Measurements from ENCODE around the gene CTDSP1.

Gene CTDSP1

DNA sequence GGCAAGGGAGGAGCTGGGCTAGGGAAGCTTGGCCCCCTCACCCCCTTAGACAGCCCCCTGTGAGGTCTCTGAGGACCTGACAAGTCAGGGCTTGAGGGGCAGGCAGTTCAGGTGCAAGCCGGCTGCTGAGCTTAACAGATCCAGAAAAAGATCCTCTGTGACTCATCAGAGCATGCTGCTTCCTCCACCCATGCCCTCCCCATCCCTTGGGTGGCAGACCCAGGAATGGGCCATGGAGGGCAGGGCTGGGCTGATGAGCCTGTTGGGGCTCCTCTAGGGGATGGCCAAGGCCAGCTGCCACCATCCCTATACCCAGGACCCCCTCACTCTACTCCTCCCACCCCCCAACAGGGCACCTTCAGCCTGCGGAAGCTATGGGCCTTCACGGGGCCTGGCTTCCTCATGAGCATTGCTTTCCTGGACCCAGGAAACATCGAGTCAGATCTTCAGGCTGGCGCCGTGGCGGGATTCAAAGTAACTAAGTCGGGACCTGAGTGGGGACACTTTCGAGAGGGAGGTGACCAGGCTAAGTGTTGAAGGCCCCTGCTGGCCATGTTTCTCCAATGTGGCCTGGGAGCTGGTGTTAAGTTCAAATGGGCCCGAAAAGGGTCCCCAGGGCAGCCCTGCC lies 15.7 kb upstream of the CTDSP1 start:
- DNase-seq, result no peak

DNA sequence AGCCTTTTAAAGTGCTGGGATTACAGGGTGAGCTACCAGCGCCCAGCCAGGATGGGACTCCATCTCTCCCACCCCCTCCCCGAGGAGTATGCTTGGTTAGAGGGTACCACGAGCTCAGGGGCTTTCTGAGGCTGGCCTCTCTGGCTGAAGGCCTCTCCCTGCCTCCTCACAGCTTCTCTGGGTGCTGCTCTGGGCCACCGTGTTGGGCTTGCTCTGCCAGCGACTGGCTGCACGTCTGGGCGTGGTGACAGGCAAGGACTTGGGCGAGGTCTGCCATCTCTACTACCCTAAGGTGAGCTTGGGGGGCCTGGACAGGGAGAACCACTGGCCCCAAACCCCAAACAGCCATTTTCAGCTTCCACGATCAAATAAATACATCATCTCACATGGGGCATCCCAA lies 14.7 kb upstream of the CTDSP1 start:
- no peak for DNase-seq

DNA sequence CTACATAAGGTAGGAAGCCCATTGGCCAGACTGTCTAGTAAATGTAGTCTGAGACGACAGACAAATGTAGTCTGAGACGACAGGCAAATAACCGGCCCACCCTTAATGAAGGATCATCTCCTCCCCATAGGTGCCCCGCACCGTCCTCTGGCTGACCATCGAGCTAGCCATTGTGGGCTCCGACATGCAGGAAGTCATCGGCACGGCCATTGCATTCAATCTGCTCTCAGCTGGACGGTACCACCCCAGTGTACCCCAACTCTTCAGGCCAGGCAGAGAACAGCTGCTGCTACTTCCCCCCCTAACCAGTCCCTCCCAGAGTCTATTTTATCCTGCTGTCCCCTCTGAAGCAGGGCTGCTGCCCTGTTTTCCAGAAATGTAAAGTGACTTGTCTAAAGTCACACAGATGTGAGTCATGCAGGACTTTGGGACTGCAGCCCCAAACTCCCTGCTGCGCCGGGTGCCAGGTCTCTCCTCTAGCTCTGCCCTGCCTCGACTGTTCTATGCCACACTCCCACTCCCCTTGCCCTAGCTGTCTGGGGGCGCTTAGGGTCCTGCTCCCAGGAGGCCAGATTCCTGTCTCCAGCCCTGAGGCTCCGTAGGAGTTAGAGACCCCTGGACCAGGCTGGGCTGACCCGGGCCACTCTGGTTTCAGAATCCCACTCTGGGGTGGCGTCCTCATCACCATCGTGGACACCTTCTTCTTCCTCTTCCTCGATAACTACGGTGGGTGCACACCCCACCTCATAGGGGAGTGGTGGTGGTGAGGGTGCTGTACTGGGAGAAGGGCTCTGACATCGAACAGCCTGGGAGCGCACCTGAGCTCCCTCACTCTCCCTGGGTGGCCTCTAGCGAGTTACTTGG lies 12.9 kb upstream of the CTDSP1 start:
- DNase-seq, result no peak

DNA sequence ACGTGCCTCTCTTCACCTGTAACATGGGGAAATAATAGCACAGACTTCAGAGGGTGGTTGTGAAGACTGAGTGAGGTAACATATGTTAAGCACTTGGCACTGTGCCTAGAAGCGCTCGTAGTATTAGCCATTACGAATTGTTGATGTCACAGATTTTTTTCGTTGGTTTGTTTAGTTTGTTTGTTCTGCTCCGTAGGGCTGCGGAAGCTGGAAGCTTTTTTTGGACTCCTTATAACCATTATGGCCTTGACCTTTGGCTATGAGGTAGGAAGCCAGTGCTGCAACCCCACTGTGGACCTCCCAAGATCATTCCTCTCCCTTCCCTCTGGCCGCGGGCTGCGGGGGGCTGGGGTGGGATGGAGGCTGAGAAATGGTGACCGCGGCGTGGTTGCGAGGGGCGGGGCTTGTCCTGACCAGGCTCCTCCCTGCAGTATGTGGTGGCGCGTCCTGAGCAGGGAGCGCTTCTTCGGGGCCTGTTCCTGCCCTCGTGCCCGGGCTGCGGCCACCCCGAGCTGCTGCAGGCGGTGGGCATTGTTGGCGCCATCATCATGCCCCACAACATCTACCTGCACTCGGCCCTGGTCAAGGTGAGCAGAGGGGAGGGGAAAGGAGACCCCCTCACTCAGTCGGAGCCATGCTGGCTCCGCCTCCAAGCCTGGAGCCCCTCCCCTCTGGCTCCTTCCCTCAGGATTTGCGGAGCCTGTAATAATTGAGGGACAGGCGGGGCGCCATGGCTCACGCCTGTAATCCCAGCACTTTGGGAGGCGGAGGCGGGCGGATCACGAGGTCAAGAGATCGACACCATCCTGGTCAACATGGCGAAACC lies 12.1 kb upstream of the CTDSP1 start:
- DNase-seq, result peak; percentile 58 to 65

DNA sequence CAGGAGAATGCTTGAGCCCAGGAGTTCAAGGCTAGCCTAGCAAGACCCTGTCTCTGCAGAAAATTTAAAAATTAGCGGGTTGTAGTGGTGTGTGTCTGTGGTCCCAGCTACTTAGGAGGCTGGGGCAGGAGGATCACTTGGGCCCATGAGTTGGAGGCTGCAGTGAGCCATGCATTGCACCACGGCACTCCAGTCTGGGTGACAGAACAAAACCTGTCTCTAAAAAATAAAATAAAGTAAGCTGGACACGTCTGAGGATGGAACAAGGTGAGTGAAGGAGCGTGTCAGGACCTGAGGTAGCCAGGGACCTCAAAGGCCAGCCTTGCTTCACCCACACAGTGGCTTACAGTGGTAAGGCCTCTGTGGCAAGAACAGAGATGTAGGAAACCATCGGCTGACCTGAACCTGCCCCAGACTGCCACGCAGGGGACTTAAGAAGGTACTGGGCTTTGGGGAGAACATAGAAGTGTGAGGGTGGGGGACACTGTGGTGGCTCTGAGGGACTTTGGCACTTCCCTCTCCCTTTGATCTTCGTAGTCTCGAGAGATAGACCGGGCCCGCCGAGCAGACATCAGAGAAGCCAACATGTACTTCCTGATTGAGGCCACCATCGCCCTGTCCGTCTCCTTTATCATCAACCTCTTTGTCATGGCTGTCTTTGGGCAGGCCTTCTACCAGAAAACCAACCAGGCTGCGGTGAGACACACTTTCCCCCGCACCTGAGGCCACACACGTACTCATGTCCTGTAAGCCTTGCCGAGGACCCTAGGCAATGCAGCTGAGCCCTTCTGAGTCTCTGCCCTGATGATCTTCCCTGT lies 10.1 kb upstream of the CTDSP1 start:
- DNase-seq, result no peak

DNA sequence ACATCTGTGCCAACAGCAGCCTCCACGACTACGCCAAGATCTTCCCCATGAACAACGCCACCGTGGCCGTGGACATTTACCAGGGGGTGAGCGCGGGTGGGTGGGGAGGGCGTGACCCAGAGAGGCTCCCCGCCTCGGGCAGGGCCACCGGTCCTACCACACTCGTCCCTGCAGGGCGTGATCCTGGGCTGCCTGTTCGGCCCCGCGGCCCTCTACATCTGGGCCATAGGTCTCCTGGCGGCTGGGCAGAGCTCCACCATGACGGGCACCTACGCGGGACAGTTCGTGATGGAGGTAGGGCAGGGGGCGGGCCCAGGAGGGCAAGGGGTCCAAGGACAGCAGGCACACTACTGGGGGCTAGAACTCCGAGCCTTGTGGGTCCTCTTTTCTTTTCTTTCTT lies 8.5 kb upstream of the CTDSP1 start:
- no peak for DNase-seq

DNA sequence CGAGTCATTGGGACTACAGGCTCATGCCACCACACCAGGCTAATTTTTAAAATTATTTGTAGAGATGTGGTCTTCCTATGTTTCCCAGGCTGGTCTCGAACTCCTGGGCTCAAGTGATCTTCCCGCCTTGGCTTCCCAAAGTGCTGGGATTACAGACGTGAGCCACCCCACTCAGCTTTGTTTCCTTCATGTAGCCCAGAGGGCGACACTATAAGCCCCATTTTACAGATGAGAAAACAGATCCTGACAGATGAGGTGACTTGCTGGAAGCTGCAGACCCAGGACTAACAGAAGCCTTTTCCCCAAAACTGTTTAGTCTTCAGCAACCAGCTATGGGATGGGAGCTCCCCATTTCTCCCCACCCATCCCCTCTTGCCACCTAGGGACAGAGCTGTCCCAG lies 7.2 kb upstream of the CTDSP1 start:
- no peak for DNase-seq

DNA sequence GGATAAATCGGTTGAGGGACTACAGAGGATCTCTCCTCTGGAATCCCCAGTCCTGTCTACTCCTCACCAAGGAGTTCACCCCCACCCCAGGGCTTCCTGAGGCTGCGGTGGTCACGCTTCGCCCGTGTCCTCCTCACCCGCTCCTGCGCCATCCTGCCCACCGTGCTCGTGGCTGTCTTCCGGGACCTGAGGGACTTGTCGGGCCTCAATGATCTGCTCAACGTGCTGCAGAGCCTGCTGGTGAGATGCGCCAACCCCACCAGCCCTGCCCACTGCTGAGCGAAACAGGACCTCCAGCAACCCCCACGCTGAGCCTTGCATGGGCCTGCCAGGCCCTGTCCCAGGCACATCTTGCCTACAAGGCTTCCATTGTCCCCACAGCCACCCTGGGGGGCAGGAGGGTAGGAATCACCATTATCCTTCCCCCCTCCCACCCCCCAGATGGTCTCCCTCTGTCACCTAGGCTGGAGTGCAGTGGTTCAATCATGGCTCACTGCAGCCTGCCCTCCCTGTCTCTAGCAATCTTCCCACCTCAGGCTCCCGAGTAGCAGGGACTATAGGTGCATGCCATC lies 6.7 kb upstream of the CTDSP1 start:
- no peak for DNase-seq

DNA sequence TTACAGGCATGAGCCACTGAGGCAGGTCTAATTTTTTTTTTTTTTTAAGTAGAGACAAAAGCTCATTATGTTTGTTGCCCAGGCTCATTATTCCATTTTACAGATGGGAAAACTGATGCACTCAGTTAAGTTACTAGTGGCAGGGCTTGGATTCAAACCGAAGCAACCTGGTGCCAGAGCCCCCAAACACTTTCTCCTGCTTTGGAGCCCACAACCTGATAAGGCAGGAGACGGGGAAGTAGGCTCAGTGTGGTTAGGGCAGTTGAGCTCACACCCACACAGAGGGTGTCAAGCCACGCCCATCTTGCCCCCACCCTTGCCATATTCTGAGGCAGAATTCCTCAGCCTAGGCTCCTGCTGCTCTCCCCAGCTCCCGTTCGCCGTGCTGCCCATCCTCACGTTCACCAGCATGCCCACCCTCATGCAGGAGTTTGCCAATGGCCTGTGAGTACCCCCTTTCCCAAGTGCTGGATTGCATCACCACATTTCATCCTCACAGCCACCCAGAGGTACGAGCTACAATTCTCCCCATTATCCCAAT lies 5.8 kb upstream of the CTDSP1 start:
- DNase-seq, result no peak

DNA sequence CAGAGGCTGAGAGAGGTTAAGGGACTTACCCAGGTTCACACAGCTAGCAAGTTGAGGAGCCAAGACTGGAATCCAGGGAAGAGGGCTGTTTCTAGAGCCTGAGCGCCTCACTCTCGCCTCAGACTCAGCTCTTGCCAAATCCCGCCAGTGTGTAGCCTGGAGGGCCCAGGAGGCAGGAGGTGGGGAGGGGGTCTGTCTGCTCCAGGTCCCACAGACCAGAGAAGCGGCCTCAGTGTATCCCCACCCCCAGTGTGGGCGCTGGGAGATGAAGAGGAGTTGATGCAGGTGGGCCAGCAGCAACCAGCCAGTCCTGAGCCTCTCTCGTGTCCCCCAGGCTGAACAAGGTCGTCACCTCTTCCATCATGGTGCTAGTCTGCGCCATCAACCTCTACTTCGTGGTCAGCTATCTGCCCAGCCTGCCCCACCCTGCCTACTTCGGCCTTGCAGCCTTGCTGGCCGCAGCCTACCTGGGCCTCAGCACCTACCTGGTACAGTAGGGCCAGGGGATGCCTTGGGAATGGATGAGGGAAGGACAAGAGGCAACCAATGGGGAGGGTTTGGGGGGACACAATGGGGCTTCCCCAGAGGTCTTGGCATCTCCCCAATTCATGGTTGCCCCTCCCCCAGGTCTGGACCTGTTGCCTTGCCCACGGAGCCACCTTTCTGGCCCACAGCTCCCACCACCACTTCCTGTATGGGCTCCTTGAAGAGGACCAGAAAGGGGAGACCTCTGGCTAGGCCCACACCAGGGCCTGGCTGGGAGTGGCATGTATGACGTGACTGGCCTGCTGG lies 5.2 kb upstream of the CTDSP1 start:
- no peak for DNase-seq

DNA sequence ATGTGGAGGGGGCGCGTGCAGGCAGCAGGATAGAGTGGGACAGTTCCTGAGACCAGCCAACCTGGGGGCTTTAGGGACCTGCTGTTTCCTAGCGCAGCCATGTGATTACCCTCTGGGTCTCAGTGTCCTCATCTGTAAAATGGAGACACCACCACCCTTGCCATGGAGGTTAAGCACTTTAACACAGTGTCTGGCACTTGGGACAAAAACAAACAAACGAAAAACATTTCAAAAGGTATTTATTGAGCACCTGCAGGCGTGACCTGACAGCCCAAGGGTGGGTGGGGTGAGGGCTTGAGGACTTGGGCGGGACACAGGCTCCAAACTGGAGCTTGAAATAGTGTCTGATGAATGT lies 4.6 kb upstream of the CTDSP1 start:
- DNase-seq, result no peak

DNA sequence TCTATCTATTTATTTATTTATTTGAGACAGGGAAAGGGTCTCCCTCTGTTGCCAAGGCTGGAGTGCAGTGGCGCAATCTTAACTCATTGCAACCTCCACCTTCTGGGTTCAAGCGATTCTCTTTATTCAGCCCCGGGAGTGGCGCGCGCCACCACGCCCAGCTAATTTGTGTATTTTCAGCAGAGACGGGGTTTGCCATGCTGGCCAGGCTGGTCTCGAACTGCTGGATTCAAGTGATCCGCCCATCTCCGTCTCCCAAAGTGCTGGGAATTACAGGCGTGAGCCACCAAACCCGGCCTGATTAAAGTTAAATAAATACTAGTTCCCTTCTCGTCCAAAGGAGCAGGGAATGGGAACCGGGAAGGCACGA lies 4.2 kb upstream of the CTDSP1 start:
- DNase-seq, result no peak

DNA sequence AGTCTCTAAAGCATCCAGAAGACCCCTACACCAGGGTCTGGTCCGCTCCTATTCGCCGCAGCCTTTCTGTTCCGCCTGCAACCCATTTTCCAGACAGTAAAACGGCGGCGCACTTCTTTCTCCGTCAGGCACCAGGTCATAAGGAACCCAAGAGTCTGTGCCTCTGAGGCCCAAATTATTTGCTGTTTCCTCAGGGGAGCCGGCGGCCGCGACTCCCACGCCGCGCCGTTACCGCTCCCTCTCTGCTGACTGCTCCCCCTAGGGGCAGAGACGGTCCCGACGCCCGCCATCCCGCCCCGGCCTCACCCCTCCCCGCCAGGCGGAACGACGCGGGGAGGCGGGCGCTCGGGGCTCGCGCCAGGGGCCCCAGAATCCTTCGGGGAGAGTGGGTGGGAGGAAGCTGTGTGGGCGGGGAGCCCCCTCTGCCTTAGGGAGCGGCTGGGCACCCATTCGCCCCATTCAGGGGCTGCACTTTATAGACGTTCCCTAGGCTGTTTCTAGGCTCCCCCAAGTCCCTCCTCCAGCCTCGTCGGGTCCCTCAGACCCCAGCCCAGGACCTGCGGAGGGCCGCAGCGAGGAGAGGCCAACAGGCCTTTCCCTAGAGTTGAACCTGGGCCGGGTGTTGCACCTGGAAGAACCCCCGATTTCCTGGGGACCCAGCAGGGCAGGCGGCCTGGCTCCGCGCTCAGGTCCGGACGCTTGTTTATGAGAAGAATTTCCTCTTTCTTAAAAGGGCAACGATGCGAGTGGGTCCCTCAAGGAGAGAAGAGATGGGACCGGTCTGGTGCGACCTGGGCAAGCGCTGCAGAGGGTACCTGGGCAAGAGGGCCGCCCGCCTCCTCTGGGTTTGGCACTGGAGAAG lies 3.6 kb upstream of the CTDSP1 start:
- peak; percentile 85 for DNase-seq

DNA sequence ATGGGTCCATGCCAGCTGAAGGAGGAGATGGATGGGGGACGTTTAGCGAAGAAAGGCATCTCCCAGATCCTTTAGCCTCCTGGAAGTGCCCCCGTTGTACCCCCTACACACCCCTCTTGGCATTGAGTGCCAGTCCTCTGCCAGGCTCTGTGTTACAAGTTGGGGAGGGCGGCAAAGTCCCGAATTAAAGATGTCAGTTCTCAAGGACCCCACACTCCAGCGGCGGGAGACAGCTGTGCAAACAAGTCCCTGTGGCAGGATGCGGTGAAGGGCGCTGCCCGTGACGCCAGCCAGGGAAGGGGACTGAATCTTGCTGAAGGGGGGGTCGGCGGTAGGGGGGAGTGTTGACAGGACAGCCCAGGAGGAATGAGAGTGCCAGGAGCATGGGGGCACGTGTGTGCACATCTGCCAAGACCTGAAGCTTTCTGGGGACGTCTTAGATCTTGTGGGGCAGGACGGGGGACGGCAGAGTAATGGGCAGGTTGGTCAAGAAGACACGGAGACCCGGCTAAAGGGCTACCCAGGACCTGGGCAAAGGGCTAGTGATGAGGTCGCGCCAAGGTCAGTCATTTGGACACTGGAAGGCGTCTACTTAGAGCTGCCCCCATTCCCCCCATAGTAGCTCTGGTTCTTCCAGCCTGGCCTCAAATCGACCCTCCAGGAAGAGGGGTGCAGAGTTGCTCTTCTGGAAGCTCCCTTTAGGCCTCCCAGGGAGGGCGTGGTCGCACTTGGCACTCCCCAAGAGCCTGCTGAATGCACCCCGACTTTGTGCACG lies 2.8 kb upstream of the CTDSP1 start:
- DNase-seq, result peak; percentile 94 to 96

DNA sequence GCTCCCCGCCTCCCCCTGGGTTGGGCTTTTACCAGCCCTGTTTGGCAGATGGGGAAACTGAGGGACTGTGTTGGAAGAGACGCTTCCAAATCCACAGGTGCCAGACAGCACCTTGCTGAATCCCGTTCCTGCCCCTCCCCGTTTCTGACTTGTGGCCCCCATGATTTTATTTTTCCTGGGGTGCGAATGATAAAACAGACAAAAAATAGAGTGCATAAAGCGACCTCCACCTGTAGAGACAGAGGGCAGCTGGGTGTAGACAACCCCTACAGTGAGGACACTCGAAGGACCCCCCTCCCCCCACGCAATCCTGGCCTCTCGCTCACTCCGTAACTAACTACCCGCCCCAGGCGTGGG lies 2.2 kb upstream of the CTDSP1 start:
- no peak for DNase-seq

DNA sequence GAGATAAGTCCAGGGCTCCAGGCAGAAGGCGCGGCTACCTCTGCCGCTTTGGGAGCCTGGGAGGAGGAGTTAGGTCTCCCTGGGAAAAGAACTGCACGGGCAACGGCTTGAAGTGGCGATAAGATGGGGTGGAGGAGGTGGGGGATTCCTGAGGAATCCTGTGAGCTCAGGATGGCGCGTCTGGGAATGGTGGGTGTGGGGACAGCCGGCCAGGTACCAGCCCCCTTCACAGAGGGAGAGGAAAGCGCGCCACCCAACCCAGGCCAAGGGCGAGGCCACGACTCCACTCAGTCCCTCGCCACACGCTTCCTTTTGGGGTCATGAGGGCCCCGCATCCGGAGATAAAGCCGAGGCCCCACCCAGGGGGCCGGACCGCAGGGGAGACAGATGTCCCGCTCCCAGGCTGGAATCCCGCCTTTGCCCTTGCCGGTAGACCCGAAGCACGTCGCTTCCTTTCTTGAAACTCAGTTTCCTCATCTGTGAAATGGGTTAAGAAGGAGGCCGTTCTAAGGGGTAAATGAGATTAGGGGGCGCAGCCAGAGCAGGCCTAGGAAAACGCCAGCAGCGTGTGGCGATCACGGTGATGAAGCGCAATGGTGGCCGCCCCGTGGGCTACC lies 1.7 kb upstream of the CTDSP1 start:
- DNase-seq, result peak; percentile 54 to 71

DNA sequence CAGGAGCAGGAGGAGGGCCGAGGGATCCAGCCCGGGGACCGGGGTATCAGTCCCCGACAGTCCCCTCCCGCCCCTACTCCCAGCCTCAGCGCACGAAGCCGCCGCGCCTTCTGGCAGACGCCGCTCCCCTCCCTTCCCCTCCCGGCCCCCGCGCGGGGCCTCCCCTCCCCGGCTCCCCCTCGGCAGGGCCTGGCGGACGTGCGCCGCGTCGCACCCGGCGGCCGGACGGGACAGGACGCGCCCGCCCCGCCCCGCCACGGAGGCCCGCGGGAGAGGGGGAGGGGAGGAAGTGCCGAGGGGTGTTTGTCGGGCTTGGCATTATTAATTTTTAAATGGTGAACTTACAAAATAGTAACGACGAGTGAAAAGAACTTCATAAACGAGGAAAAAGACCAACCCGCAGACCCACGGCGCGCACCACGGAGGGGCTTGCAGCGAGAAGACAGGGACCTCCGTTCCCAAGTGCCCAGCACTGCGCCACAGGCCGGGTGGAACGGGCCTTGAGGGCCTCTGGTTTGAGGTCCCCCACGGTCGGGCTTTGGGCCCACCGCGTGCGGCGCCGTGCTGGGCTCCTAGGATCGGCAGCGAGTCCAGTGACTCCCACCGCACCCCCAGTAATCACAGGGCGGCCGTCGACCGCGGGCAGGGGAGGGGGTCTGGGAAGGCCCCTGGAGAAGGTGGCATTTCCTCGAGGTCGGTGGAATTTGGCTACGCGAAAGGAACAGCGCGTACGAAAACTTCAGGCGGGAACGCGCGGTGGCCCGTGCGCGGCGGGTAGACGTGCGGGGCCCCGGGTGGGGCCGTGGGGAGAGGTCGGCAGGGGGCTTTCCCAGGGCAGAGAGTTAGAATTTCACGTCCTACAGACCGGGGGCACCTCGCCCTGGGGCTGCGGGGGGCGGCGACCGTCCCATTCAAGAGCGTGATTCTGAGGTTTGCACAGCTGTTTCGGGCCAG lies 954 bp upstream of the CTDSP1 start:
- peak; percentile 56 to 69 for DNase-seq
